Measurements from ENCODE around the gene GRIK4. TPM values are rescaled to one million over a fixed set of nuclear protein-coding genes. Genes with fewer than 3 reads are reported as not detected.

Gene GRIK4
- total and polyA plus RNA-seq, 4 donors = 0.05 to 0.25 (median 0.06) TPM; not detected in 1

DNA sequence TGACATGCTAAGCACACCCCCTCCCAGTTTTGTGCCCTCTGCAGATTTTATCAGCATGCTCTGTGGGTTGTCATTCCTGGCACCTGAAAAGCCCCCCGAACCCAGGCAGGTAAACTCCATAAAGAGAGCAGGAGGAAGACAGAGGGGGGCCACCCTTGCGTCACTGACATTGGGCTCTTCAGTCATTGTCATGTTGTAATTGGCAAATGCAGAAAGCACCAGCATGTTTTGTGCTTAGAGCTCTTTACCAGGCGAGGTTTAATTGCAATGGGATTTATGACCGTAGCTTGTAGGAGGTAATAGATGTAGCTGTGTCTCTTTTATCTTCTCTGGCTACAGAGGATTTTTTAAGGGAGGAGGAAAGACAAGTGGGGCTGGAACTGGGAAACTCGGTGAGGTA is 201.7 kb downstream of the GRIK4 start:
- Histone ChIP-seq H3K27me3 (ENCODE audit: control insufficient read depth in 4 of 4, insufficient read depth in 4 of 4, low read length in 3 of 4) (no peaks in the 10 kb centered on the region), H3K4me3 (ENCODE audit: low read depth in 1 of 3, low read length in 3 of 3) (no peak overlapping the region), H3K9me3 (ENCODE audit: control insufficient read depth in 4 of 4, low read length in 3 of 4) (no peaks in the 10 kb centered on the region), H3K9ac (ENCODE audit: low read depth in 1 of 2, low read length in 2 of 2) (no peak overlapping the region), H3K4me1 (ENCODE audit: control insufficient read depth in 4 of 4, insufficient read depth in 4 of 4, low read length in 3 of 4) (no peaks in the 10 kb centered on the region), H3K36me3 (ENCODE audit: control insufficient read depth in 4 of 4, insufficient read depth in 3 of 4, low read depth in 1 of 4, low read length in 3 of 4) (no peaks in the 10 kb centered on the region), H3K27ac (ENCODE audit: low read depth in 1 of 2, low read length in 2 of 2) (no peak overlapping the region)
- DNase-seq (ENCODE audit: low spot score) = no peak
- no peak for TF ChIP-seq HNF4A (conservative IDR thresholded peaks at IDR 0.05)
- no peak for TF ChIP-seq SP1 (IDR thresholded peaks at IDR 0.05)
- TF ChIP-seq, protein P1, sequence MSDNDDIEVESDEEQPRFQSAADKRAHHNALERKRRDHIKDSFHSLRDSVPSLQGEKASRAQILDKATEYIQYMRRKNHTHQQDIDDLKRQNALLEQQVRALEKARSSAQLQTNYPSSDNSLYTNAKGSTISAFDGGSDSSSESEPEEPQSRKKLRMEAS (IDR thresholded peaks at IDR 0.05) = no peak
- TF ChIP-seq RAD21 (IDR thresholded peaks at IDR 0.05) = no peak
- TF ChIP-seq, protein P2, sequence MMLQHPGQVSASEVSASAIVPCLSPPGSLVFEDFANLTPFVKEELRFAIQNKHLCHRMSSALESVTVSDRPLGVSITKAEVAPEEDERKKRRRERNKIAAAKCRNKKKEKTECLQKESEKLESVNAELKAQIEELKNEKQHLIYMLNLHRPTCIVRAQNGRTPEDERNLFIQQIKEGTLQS (IDR thresholded peaks at IDR 0.05) = no peak
- no peak for TF ChIP-seq EGR1 (IDR thresholded peaks at IDR 0.05; ENCODE audit: low read depth in 2 of 2)
- TF ChIP-seq HNF4G (IDR thresholded peaks at IDR 0.05) = no peak
- TF ChIP-seq YY1 (IDR thresholded peaks at IDR 0.05) = no peak
- no peak for TF ChIP-seq JUND (IDR thresholded peaks at IDR 0.05)
- TF ChIP-seq FOXA2 (IDR thresholded peaks at IDR 0.05) = no peak
- TF ChIP-seq, protein P3, sequence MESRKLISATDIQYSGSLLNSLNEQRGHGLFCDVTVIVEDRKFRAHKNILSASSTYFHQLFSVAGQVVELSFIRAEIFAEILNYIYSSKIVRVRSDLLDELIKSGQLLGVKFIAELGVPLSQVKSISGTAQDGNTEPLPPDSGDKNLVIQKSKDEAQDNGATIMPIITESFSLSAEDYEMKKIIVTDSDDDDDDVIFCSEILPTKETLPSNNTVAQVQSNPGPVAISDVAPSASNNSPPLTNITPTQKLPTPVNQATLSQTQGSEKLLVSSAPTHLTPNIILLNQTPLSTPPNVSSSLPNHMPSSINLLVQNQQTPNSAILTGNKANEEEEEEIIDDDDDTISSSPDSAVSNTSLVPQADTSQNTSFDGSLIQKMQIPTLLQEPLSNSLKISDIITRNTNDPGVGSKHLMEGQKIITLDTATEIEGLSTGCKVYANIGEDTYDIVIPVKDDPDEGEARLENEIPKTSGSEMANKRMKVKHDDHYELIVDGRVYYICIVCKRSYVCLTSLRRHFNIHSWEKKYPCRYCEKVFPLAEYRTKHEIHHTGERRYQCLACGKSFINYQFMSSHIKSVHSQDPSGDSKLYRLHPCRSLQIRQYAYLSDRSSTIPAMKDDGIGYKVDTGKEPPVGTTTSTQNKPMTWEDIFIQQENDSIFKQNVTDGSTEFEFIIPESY (IDR thresholded peaks at IDR 0.05) = no peak
- TF ChIP-seq, protein P4, sequence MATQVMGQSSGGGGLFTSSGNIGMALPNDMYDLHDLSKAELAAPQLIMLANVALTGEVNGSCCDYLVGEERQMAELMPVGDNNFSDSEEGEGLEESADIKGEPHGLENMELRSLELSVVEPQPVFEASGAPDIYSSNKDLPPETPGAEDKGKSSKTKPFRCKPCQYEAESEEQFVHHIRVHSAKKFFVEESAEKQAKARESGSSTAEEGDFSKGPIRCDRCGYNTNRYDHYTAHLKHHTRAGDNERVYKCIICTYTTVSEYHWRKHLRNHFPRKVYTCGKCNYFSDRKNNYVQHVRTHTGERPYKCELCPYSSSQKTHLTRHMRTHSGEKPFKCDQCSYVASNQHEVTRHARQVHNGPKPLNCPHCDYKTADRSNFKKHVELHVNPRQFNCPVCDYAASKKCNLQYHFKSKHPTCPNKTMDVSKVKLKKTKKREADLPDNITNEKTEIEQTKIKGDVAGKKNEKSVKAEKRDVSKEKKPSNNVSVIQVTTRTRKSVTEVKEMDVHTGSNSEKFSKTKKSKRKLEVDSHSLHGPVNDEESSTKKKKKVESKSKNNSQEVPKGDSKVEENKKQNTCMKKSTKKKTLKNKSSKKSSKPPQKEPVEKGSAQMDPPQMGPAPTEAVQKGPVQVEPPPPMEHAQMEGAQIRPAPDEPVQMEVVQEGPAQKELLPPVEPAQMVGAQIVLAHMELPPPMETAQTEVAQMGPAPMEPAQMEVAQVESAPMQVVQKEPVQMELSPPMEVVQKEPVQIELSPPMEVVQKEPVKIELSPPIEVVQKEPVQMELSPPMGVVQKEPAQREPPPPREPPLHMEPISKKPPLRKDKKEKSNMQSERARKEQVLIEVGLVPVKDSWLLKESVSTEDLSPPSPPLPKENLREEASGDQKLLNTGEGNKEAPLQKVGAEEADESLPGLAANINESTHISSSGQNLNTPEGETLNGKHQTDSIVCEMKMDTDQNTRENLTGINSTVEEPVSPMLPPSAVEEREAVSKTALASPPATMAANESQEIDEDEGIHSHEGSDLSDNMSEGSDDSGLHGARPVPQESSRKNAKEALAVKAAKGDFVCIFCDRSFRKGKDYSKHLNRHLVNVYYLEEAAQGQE (IDR thresholded peaks at IDR 0.05) = no peak
- TF ChIP-seq FOXA1 (IDR thresholded peaks at IDR 0.05) = no peak
- no peak for TF ChIP-seq GABPA (IDR thresholded peaks at IDR 0.05 in 1 of 2, conservative IDR thresholded peaks at IDR 0.05 in 1 of 2)
- TF ChIP-seq NR2F2 (IDR thresholded peaks at IDR 0.05) = no peak
- TF ChIP-seq RXRA (IDR thresholded peaks at IDR 0.05) = no peak
- 84% methylated on average over 5 of the region's 5 CpGs for WGBS

DNA sequence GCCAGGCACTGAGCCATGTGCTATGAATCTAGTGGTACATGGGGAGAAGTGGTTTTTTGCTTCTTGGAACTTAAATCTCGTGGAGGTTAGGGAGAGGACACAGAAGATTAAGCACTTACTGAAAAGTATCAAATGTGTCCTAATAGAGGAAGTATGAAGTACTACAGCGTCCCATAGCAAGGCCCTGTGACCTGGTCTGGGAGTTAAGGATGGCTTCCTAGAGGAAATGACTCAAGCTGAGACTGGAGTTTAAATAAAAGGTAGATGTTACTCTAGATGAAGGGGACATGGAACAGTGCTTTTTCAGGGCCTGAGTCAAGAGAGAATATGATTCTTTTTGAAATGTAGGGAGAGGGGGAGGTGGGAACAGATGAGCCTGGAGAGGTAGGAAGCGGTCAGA is 202.9 kb downstream of the GRIK4 start:
- Histone ChIP-seq H3K4me3 (ENCODE audit: low read depth in 1 of 3, low read length in 3 of 3) (no peak overlapping the region), H3K27me3 (ENCODE audit: control insufficient read depth in 4 of 4, insufficient read depth in 4 of 4, low read length in 3 of 4) (peaks cover 0 to 2% (median 0%) of the 10 kb centered on the region in 4 donors), H3K9me3 (ENCODE audit: control insufficient read depth in 4 of 4, low read length in 3 of 4) (no peaks in the 10 kb centered on the region), H3K36me3 (ENCODE audit: control insufficient read depth in 4 of 4, insufficient read depth in 3 of 4, low read depth in 1 of 4, low read length in 3 of 4) (no peaks in the 10 kb centered on the region), H3K9ac (ENCODE audit: low read depth in 1 of 2, low read length in 2 of 2) (no peak overlapping the region), H3K4me1 (ENCODE audit: control insufficient read depth in 4 of 4, insufficient read depth in 4 of 4, low read length in 3 of 4) (no peaks in the 10 kb centered on the region), H3K27ac (ENCODE audit: low read depth in 1 of 2, low read length in 2 of 2) (no peak overlapping the region)
- WGBS = 80% methylated on average over 3 of the region's 3 CpGs
- TF ChIP-seq, protein P1 (IDR thresholded peaks at IDR 0.05) = no peak
- TF ChIP-seq, protein P3 (IDR thresholded peaks at IDR 0.05) = no peak
- no peak for TF ChIP-seq FOXA1 (IDR thresholded peaks at IDR 0.05)
- no peak for TF ChIP-seq NR2F2 (IDR thresholded peaks at IDR 0.05)
- TF ChIP-seq JUND (IDR thresholded peaks at IDR 0.05) = no peak
- no peak for TF ChIP-seq SP1 (IDR thresholded peaks at IDR 0.05)
- TF ChIP-seq, protein P4 (IDR thresholded peaks at IDR 0.05) = no peak
- TF ChIP-seq YY1 (IDR thresholded peaks at IDR 0.05) = no peak
- TF ChIP-seq HNF4A (conservative IDR thresholded peaks at IDR 0.05) = no peak
- DNase-seq (ENCODE audit: low spot score) = no peak

Measured in liver (tissue), 9 donors.